Adipocyte (in vitro differentiated cells): ENCODE results near the gene SNRPB.

Experiments
- DNase-seq: peaks from one replicate; pipeline ENCODE4 v3.0.0-alpha.2; 2015; ENCODE audit warnings: low read depth
- H3K27me3 ChIP-seq: replicated peaks from 2 replicates; pipeline ENCODE4 v1.7.0; 2013; ENCODE audit warnings: mild to moderate bottlenecking, low read length, moderate library complexity; ENCODE audit not compliant: control insufficient read depth, insufficient read depth
- H3K36me3 ChIP-seq: 2 replicates; pipeline ENCODE4 v1.7.0; 2013; ENCODE audit warnings: low read length, mild to moderate bottlenecking, moderate library complexity; ENCODE audit not compliant: control insufficient read depth, insufficient read depth, severe bottlenecking
- H3K4me1 ChIP-seq: 2 replicates; pipeline ENCODE4 v1.7.0; 2013; ENCODE audit warnings: mild to moderate bottlenecking, low read length, moderate library complexity; ENCODE audit not compliant: control insufficient read depth, insufficient read depth
- H3K4me3 ChIP-seq: 2 replicates; pipeline ENCODE4 v1.7.0; 2013; ENCODE audit warnings: mild to moderate bottlenecking, low read length, moderate library complexity
- H3K9ac ChIP-seq: 2 replicates; pipeline ENCODE4 v1.7.0; 2013; ENCODE audit warnings: mild to moderate bottlenecking, low read length, moderate library complexity
- H3K9me3 ChIP-seq: 2 replicates; pipeline ENCODE4 v1.7.0; 2013; ENCODE audit warnings: mild to moderate bottlenecking, low read length, moderate library complexity; ENCODE audit not compliant: control insufficient read depth

Gene SNRPB

DNA sequence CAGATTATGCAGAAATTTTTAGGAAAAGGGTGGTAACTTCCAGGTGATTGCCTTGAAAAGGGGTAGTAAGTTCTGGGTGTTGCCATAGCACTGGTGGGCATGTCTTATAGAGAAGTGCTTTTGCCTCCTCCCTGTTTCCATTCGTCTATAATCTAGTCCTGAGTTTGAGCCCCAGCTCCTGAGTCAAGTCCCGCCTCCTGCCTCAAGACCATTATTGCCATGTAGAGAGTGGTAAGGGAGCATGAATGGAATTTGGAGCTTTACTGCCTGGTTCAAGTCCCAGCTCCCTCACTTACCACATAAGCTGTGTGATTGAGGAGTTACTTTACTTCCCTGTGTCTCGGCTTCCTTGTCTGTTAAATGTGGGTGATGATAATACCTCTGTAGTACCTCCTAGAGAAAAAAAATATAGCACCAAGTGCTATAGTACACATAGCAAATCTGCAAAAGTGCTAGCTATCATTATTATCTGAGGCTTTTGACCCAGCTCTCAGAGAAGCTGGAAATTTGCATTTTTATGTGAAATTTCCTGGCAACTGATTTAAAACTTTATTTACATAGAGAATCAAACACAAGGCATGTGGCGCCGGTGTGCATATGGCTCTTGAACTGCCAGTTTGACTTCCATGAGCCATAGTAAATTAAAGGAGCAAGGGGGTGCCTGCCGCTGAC lies 53.9 kb downstream of the SNRPB start:
- Histone ChIP-seq H3K27me3 (peaks cover 25% of the 10 kb centered on the region), H3K9me3 (no peaks in the 10 kb centered on the region)

More for the DNA sequence above, 53.9 kb downstream of the SNRPB start:
- Histone ChIP-seq H3K36me3 (no peaks in the 10 kb centered on the region), H3K9ac (no peak overlapping the region), H3K4me1 (no peaks in the 10 kb centered on the region), H3K4me3 (no peak overlapping the region)
- DNase-seq, result no peak
